K562 (cell line): ENCODE data around the gene RFNG. TPM values are rescaled to one million over a fixed set of nuclear protein-coding genes. Genes with fewer than 3 reads are reported as not detected.

Source experiments
- ATAC-seq: fragments of 200-7000 bp; cut with Tn5 transposase; 3 replicates; pipeline ENCODE4 v1.9.1; 2020; ENCODE audit warnings: moderate library complexity
- BruUV-seq: library from RNA; stranded (reverse); fragments of 400-500 nt; replicated peaks from 2 replicates; lab custom pipeline; 2021; lab: Mats Ljungman, UMichigan
- CTCF ChIA-PET: fragments of 300-600 bp; formaldehyde crosslinking; extraction: SDS; loops from one replicate; lab custom pipeline; 2021; ENCODE audit warnings: low intra/inter-chr PET ratio; lab: Yijun Ruan, JAX
- POLR2A ChIA-PET: fragments of 300-600, 350-650 bp; sonication (Branson Sonifier 250); formaldehyde crosslinking; extraction: SDS; loops from one replicate; lab custom pipeline; 2021; ENCODE audit warnings: antibody characterized with exemption, inconsistent platforms; lab: Yijun Ruan, JAX
- DNase-seq, 4 experiments: peaks; one replicate each; pipeline versions ENCODE4 v3.0.0 to v3.0.0-alpha.2; 2011 to 2018; ENCODE audit warnings: low spot score in 3 of 4, mixed read lengths in 3 of 4; ENCODE audit errors: extremely low read depth in 1 of 4
- FAIRE-seq: peaks from 2 replicates; lab custom pipeline; 2011; peaks lifted over from hg19 to GRCh38; lab: Jason Lieb, UNC
- H2AFZ ChIP-seq: 2 replicates; pipeline ENCODE4 v1.6.0; 2011; ENCODE audit warnings: low read depth, low read length, control low read depth, inconsistent platforms
- H3K27ac ChIP-seq: fragments of 200-600 bp; 3 replicates; pipeline ENCODE4 v1.8.0; 2011; ENCODE audit warnings: low read depth, mild to moderate bottlenecking, control low read depth, inconsistent platforms, low read length, moderate library complexity, mixed read lengths; ENCODE audit errors: extremely low read depth
- H3K27me3 ChIP-seq, 2 experiments: fragments of 300-600 bp in 1 of 2; 2 replicates in 1 of 2; 3 replicates in 1 of 2; pipeline versions ENCODE4 v1.6.0 to v1.8.0; 2011; ENCODE audit warnings: inconsistent platforms in 2 of 2, low read length in 2 of 2, mild to moderate bottlenecking in 1 of 2, mixed read lengths in 1 of 2, moderate library complexity in 1 of 2; ENCODE audit not compliant: control insufficient read depth in 2 of 2, insufficient read depth in 2 of 2
- H3K36me3 ChIP-seq: fragments of 300-600 bp; 3 replicates; pipeline ENCODE4 v1.8.0; 2011; ENCODE audit warnings: mild to moderate bottlenecking, low read length, inconsistent platforms; ENCODE audit not compliant: control insufficient read depth, insufficient read depth
- H3K4me1 ChIP-seq, 2 experiments: fragments of 200-600 bp in 1 of 2; replicated peaks in 1 of 2; 2 replicates in 1 of 2; 3 replicates in 1 of 2; pipeline versions ENCODE4 v1.5.1 to v1.8.0; 2011; ENCODE audit warnings: inconsistent platforms in 2 of 2, low read length in 2 of 2, mild to moderate bottlenecking in 1 of 2, mixed read lengths in 1 of 2, moderate library complexity in 1 of 2; ENCODE audit not compliant: control insufficient read depth in 2 of 2, insufficient read depth in 2 of 2
- H3K4me2 ChIP-seq: 2 replicates; pipeline ENCODE4 v1.6.1; 2011; ENCODE audit warnings: low read length, control low read depth, inconsistent platforms, mixed read lengths; ENCODE audit not compliant: insufficient read depth
- H3K4me3 ChIP-seq: fragments of 200-600 bp; sonication (generic), shearing (Covaris generic); 2 replicates; pipeline ENCODE4 v1.5.1; 2016; ENCODE audit warnings: control low read depth, inconsistent platforms
- H3K79me2 ChIP-seq: fragments of 200-600 bp; 3 replicates; pipeline ENCODE4 v1.8.0; 2011; ENCODE audit warnings: low read length, inconsistent platforms; ENCODE audit not compliant: control insufficient read depth, insufficient read depth
- H3K9ac ChIP-seq, 2 experiments: 2 replicates each; pipeline versions ENCODE4 v1.6.0 to v1.6.1; 2011; ENCODE audit warnings: low read depth in 2 of 2, low read length in 2 of 2, control low read depth in 1 of 2, inconsistent platforms in 1 of 2, mild to moderate bottlenecking in 1 of 2, mixed read lengths in 1 of 2; ENCODE audit not compliant: insufficient read depth in 1 of 2
- H3K9me1 ChIP-seq: one replicate; pipeline ENCODE4 v1.6.0; 2011; ENCODE audit warnings: inconsistent platforms, mild to moderate bottlenecking, low read length, moderate library complexity; ENCODE audit not compliant: control insufficient read depth, insufficient read depth
- H3K9me3 ChIP-seq: replicated peaks from 2 replicates; pipeline ENCODE4 v1.5.1; 2011; ENCODE audit warnings: low read depth, low read length, inconsistent platforms; ENCODE audit not compliant: control insufficient read depth, insufficient read depth
- H4K20me1 ChIP-seq: replicated peaks from 2 replicates; pipeline ENCODE4 v1.6.1; 2011; ENCODE audit warnings: low read length, inconsistent platforms, mixed read lengths; ENCODE audit not compliant: control insufficient read depth, insufficient read depth
- ASH1L ChIP-seq: fragments of 450-650 bp; IDR thresholded peaks from 2 replicates; pipeline ENCODE4 v1.6.1; 2018; ENCODE audit warnings: borderline replicate concordance, mild to moderate bottlenecking, low read depth; ENCODE audit not compliant: partially characterized antibody
- CAMTA2 ChIP-seq: fragments of 250-450 bp; sonication (Bioruptor Pico); conservative IDR thresholded peaks from 2 replicates; pipeline ENCODE4 v1.5.1; 2022
- ELF1 ChIP-seq: fragments of 200-800 bp; sonication (Bioruptor generic); IDR thresholded peaks from 2 replicates; pipeline ENCODE4 v1.6.1; 2016; ENCODE audit warnings: missing genetic modification characterization, missing compliant biosample characterization
- ETV6 ChIP-seq, 3 experiments: fragments of 150-350 bp in 1 of 3; sonication (generic) in 1 of 3; formaldehyde crosslinking in 1 of 3; IDR thresholded peaks; 2 replicates each; pipeline versions ENCODE4 v1.6.1 to v1.8.0; 2014 to 2022; ENCODE audit warnings: borderline replicate concordance in 2 of 3, low read depth in 2 of 3, antibody characterized with exemption in 1 of 3, low read length in 1 of 3, mild to moderate bottlenecking in 1 of 3, missing genetic modification reagents in 1 of 3
- FOS ChIP-seq: IDR thresholded peaks from 3 replicates; pipeline ENCODE4 v1.6.1; 2011; ENCODE audit not compliant: insufficient read length; ENCODE audit errors: extremely low read depth
- HMG20A ChIP-seq: fragments of 450-650 bp; formaldehyde crosslinking; conservative IDR thresholded peaks from 2 replicates; pipeline ENCODE4 v1.4.0; 2020; ENCODE audit warnings: mild to moderate bottlenecking, mixed read lengths
- HNRNPK ChIP-seq: fragments of 200-400 bp; formaldehyde crosslinking; IDR thresholded peaks from one replicate; pipeline ENCODE4 v1.6.1; 2018; ENCODE audit warnings: mild to moderate bottlenecking, low read depth, low read length; ENCODE audit not compliant: poor library complexity, severe bottlenecking
- KHSRP ChIP-seq: fragments of 450-650 bp; IDR thresholded peaks from 2 replicates; pipeline ENCODE4 v1.6.1; 2017
- SMAD4 ChIP-seq: fragments of 250-450 bp; sonication (Bioruptor Pico); conservative IDR thresholded peaks from 2 replicates; pipeline ENCODE4 v1.8.0; 2021; ENCODE audit warnings: inconsistent platforms, mild to moderate bottlenecking, moderate library complexity
- WGBS: fragments of 100-300 bp; shearing (Covaris generic); methylation state at CpG from one replicate; pipeline ENCODE4 v1.1.6; 2016; ENCODE audit warnings: low coverage, mixed read lengths; ENCODE audit not compliant: insufficient coverage; ENCODE audit errors: missing lambda C conversion rate; 5-methylcytosine and 5-hydroxymethylcytosine counted together
- in situ Hi-C: fragments of 300-500 bp; cut with MboI; formaldehyde crosslinking; loops from 4 replicates; pipeline ENCODE4 v1.15.0; 2018; ENCODE audit warnings: inconsistent platforms, mixed read lengths
- intact Hi-C: fragments of 100-400 bp; cut with micrococcal nuclease; formaldehyde crosslinking; loops from 2 replicates; pipeline ENCODE4 v1.14.2; 2022
- polyA plus RNA-seq, 8 experiments: library from polyadenylated mRNA; depleted of rRNA in 4 of 8; stranded (reverse) in 5 of 8; unstranded in 3 of 8; fragments of >200 nt; fragmentation: Nextera tagmentation in 2 of 8; fragmentation: Illumina TruSeq in 1 of 8; extraction: Ambion mirVana in 2 of 8; extraction: Trizol in 1 of 8; gene quantifications; 2 replicates each; pipeline versions ENCODE4 v1.2.1 to v1.2.3, GENCODE V29; 2011 to 2014; ENCODE audit warnings: inconsistent platforms in 1 of 8, missing spikeins in 1 of 8
- total RNA-seq, 7 experiments: library from RNA; depleted of rRNA in 6 of 7; stranded (reverse); fragments of >200 nt in 6 of 7; fragmentation: Illumina TruSeq in 2 of 7; extraction: Trizol in 2 of 7; gene quantifications; 2 replicates each; pipeline versions ENCODE4 v1.2.1 to v1.2.3, GENCODE V29; 2011 to 2021; ENCODE audit warnings: low replicate concordance in 1 of 7
- TF ChIP-seq, protein P1 (sequence below): sonication (generic); formaldehyde crosslinking; IDR thresholded peaks from 2 replicates; pipeline ENCODE4 v1.4.0; 2020; ENCODE audit warnings: mild to moderate bottlenecking, missing genetic modification reagents
- TF ChIP-seq, protein P2 (sequence below): fragments of 200-400 bp; formaldehyde crosslinking; IDR thresholded peaks from 2 replicates; pipeline ENCODE4 v1.6.1; 2017; ENCODE audit warnings: mild to moderate bottlenecking, low read depth, low read length, moderate library complexity
- TF ChIP-seq, protein P3 (sequence below), 2 experiments: fragments of 450-650 bp; IDR thresholded peaks; 2 replicates each; pipeline ENCODE4 v1.6.1; 2016
- TF ChIP-seq, protein P4 (sequence below): fragments of 450-650 bp; IDR thresholded peaks from 2 replicates; pipeline ENCODE4 v1.6.1; 2016; ENCODE audit warnings: missing biosample characterization, missing genetic modification characterization

RFNG gene
- total and polyA plus RNA-seq, 9 of the 15 experiments (the other 6 are each of a cell fraction or from before 2014, with no cell fraction given), result 0.32 to 32.8 (median 9.5) TPM

DNA sequence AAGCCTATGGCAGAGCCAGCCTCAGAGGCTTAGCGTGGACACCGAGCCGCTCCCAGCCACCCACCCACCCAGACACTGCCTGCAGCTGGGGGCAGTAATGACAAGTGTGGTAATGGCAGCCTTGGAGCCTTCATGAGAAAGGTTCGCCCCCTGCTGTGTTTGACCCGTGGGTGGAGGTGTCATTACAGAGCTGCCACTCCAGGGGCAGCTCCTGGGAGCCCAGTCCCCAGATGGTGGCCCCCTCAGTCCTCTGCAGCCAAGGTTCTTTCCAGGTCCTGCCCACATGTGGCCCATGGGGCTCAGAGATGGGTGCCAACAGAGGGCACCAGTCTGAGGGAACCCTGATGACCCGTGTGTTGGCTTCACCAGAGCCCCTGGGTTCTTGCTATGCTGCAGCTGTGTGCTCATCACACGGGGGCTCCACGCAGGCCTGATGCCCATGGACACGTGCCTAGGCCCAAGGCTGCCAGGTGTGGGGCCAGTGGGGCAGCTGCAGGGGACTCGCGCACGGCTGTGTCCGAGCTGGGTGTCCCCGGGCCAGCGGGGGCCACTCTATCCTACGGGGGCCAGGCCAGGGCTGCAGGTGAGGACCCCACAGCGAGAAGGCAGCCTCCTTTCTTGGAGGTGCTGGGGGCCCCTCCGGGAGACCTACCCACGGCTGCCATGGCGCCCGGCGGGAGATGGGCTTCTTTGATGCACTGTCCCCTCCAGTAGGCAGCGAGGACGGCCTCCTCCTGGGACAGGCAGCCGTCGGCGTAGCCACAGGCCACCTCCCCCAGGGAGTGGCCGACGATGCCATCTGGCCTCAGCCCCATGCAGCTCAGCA, 38.3 kb upstream of the RFNG start:
- no peak for DNase-seq
- H4K20me1 ChIP-seq, result peaks cover 19% of the 10 kb centered on the region
- H3K4me2 ChIP-seq, result no peak overlapping the region
- in situ Hi-C loops, result no loop called here
- H3K4me3 ChIP-seq, result no peak overlapping the region
- H3K36me3 ChIP-seq, result peaks cover 96% of the 10 kb centered on the region
- FAIRE-seq, result no peak
- H3K9ac ChIP-seq, result peak overlapping the region in 1 of 2 experiments; percentile 43; a peak in 1 of 4 replicates
- POLR2A ChIA-PET, result interaction anchor here (0.5 to 5.9 kb wide), 7 partner anchors 8 to 450 kb away, joined by 3 to 52 read pairs (median 3); partner anchors contain the start of gene FASN
- peaks cover 0 to 60% of the 10 kb centered on the region in 2 experiments; a peak in 1 of 5 replicates for H3K4me1 ChIP-seq
- H3K9me1 ChIP-seq, result no peaks in the 10 kb centered on the region
- WGBS, result 97% methylated on average over 11 of the region's 29 CpGs
- no peak for ATAC-seq
- H3K79me2 ChIP-seq, result peaks cover 42% of the 10 kb centered on the region
- intact Hi-C loops, result no loop called here
- no TSS peak for BruUV-seq
- H3K27ac ChIP-seq, result no peak overlapping the region
- no peaks in the 10 kb centered on the region for H3K27me3 ChIP-seq
- no peaks in the 10 kb centered on the region for H3K9me3 ChIP-seq
- CTCF ChIA-PET, result no interaction called here
- H2AFZ ChIP-seq, result no peak overlapping the region
- TF ChIP-seq HNRNPK, result no peak
- TF ChIP-seq KHSRP, result no peak
- TF ChIP-seq, protein P1, sequence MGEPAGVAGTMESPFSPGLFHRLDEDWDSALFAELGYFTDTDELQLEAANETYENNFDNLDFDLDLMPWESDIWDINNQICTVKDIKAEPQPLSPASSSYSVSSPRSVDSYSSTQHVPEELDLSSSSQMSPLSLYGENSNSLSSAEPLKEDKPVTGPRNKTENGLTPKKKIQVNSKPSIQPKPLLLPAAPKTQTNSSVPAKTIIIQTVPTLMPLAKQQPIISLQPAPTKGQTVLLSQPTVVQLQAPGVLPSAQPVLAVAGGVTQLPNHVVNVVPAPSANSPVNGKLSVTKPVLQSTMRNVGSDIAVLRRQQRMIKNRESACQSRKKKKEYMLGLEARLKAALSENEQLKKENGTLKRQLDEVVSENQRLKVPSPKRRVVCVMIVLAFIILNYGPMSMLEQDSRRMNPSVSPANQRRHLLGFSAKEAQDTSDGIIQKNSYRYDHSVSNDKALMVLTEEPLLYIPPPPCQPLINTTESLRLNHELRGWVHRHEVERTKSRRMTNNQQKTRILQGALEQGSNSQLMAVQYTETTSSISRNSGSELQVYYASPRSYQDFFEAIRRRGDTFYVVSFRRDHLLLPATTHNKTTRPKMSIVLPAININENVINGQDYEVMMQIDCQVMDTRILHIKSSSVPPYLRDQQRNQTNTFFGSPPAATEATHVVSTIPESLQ, result no peak
- TF ChIP-seq ELF1 (tag), result no peak
- TF ChIP-seq CAMTA2 (CRISPR knock-in tag), result no peak
- TF ChIP-seq, protein P2, sequence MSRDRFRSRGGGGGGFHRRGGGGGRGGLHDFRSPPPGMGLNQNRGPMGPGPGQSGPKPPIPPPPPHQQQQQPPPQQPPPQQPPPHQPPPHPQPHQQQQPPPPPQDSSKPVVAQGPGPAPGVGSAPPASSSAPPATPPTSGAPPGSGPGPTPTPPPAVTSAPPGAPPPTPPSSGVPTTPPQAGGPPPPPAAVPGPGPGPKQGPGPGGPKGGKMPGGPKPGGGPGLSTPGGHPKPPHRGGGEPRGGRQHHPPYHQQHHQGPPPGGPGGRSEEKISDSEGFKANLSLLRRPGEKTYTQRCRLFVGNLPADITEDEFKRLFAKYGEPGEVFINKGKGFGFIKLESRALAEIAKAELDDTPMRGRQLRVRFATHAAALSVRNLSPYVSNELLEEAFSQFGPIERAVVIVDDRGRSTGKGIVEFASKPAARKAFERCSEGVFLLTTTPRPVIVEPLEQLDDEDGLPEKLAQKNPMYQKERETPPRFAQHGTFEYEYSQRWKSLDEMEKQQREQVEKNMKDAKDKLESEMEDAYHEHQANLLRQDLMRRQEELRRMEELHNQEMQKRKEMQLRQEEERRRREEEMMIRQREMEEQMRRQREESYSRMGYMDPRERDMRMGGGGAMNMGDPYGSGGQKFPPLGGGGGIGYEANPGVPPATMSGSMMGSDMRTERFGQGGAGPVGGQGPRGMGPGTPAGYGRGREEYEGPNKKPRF, result no peak
- TF ChIP-seq ASH1L, result no peak
- TF ChIP-seq ETV6 (IDR thresholded peaks at IDR 0.05; ENCODE audit: borderline replicate concordance in 1 of 2, low read depth in 2 of 2, low read length in 1 of 2), result no peak
- no peak for TF ChIP-seq ETV6 (CRISPR knock-in tag; IDR thresholded peaks at IDR 0.05; ENCODE audit: borderline replicate concordance)
- TF ChIP-seq SMAD4, result no peak
- TF ChIP-seq, protein P3, sequence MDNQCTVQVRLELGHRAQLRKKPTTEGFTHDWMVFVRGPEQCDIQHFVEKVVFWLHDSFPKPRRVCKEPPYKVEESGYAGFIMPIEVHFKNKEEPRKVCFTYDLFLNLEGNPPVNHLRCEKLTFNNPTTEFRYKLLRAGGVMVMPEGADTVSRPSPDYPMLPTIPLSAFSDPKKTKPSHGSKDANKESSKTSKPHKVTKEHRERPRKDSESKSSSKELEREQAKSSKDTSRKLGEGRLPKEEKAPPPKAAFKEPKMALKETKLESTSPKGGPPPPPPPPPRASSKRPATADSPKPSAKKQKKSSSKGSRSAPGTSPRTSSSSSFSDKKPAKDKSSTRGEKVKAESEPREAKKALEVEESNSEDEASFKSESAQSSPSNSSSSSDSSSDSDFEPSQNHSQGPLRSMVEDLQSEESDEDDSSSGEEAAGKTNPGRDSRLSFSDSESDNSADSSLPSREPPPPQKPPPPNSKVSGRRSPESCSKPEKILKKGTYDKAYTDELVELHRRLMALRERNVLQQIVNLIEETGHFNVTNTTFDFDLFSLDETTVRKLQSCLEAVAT (IDR thresholded peaks at IDR 0.05), result no peak
- TF ChIP-seq FOS, result no peak
- TF ChIP-seq, protein P4, sequence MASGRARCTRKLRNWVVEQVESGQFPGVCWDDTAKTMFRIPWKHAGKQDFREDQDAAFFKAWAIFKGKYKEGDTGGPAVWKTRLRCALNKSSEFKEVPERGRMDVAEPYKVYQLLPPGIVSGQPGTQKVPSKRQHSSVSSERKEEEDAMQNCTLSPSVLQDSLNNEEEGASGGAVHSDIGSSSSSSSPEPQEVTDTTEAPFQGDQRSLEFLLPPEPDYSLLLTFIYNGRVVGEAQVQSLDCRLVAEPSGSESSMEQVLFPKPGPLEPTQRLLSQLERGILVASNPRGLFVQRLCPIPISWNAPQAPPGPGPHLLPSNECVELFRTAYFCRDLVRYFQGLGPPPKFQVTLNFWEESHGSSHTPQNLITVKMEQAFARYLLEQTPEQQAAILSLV (tag), result no peak
- TF ChIP-seq HMG20A (CRISPR knock-in tag), result no peak
